ENCODE data around the gene CCDC74B. TPM values are rescaled to one million over a fixed set of nuclear protein-coding genes. Genes with fewer than 3 reads are reported as not detected.
A peak's percentile ranks its signal among the peaks of the same experiment; 100 is the strongest.
"Not testable (repeated sequence)": the region's sequence is repeated elsewhere in the genome, so short reads cannot be mapped to it uniquely, and the experiment has no call there.

Gene CCDC74B
- total RNA-seq, 8 experiments from 2014 or later: 1.2 to 13.4 (median 6.6) TPM

DNA sequence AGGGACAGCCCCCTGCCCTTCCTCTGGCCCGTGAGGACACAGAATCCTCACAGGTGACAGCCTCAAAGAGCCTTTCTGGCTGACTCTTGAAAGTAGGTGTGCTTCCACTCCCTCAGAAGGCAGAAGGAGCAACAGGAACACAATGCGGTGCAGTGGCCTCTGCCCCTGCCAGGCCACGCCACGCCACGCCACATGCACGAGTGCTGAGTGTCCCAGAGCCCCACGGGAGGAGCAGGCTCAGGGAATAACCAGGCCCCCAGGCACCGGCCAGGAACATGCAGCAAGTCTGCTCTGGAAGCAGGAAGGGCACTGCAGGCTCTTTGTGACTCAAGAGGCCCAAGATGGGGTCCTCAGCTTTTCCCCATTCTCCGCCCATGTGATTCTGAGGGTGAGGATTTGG lies 18.1 kb upstream of the CCDC74B start:
- Histone ChIP-seq H3K4me1 (replicated peaks in 1 of 2) (no peaks in the 10 kb centered on the region), H3K4me3 (no peak overlapping the region), H3K27ac (no peak overlapping the region)
- no peak for ATAC-seq (replicated peaks in 6 of 8)
- WGBS, 10 experiments: 91 to 100% methylated on average over 4 to 5 of the region's 9 CpGs; no CpG with 5 or more reads in 8 of the 10 experiments
- in situ Hi-C loops (cut with MboI; ENCODE audit: low pct_unique_long_range_greater_than_20kb in 2 of 9, low sequenced_read_pairs in 9 of 9, unreplicated experiment in 9 of 9): loop anchor here in 2 of 9 experiments (25.0 kb wide), 1 partner anchor 174 kb away; the partner anchor contains the start of gene IMP4 (in 2 of the 2)

DNA sequence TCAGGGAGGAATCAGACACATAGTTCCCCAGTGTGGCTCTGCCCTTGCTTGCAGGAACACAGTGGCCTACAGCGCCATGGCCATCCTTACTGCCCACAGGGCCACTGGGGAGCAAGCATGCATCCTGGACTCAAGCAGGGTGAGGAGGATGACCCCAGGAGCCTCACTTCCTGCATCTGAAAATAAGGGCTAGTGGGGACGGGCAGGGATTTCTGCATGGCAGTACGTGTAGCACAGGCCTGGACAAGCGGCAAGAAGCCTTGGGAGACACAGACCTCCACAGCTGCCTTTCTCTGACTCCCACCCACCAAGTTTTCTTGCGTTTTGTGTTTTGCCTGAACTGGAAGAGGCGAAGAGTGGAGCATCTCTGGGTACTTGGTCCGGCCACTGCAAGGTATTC lies 17.6 kb upstream of the CCDC74B start:
- in situ Hi-C loops (cut with MboI; ENCODE audit: low pct_unique_long_range_greater_than_20kb in 2 of 9, low sequenced_read_pairs in 9 of 9, unreplicated experiment in 9 of 9): loop anchor here in 2 of 9 experiments (25.0 kb wide), 1 partner anchor 175 kb away; the partner anchor contains the start of gene IMP4 (in 2 of the 2)
- not testable (repeated sequence) for H3K4me1 ChIP-seq (replicated peaks in 1 of 2); ATAC-seq (replicated peaks in 6 of 8); H3K4me3 ChIP-seq; H3K27ac ChIP-seq
- 80 to 100% (median 100%) methylated on average over 1 to 2 of the region's 7 CpGs; no CpG with 5 or more reads in 6 of the 10 experiments for WGBS, 10 experiments

- 40 to 90% (median 60%) methylated on average over 1 to 3 of the region's 25 CpGs; no CpG with 5 or more reads in 6 of the 10 experiments for WGBS, 10 experiments
- H3K27ac ChIP-seq; H3K4me1 ChIP-seq (replicated peaks in 1 of 2); H3K4me3 ChIP-seq: not testable (repeated sequence)
- peak in 4 of 8 experiments; percentile 31 to 81 (median 58) for ATAC-seq (replicated peaks in 6 of 8)
- in situ Hi-C loops (cut with MboI; ENCODE audit: low pct_unique_long_range_greater_than_20kb in 2 of 9, low sequenced_read_pairs in 9 of 9, unreplicated experiment in 9 of 9): loop anchor here in 2 of 9 experiments (25.0 kb wide), 1 partner anchor 176 kb away; the partner anchor contains the start of gene IMP4 (in 2 of the 2)
Measured at GRCh38 chr2:130160838-130161705, 16.2 kb upstream of the CCDC74B start.

DNA sequence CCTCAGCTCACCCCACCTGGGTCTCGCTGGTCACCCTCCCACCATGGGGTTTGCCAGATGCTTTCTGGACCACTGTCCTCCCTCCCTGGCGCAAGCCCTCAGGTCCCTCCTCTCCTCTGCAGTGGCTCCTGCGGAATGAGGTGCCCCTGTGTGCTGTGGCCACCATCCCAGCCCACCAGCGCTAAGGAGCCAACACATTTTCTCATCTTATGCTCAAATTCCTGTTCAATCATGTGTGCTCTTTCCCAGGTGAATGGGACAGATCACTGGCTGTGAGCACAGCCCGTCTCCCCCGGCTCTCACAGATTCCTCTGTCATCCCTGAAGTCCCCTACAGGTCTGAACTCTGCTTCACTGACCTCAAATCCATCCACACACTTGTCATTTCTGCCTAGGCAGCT lies 15.2 kb upstream of the CCDC74B start:
- ATAC-seq (replicated peaks in 6 of 8): no peak
- no peak overlapping the region for H3K4me3 ChIP-seq
- 100% methylated on average over 2 of the region's 6 CpGs; no CpG with 5 or more reads in 9 of the 10 experiments for WGBS, 10 experiments
- in situ Hi-C loops (cut with MboI; ENCODE audit: low pct_unique_long_range_greater_than_20kb in 2 of 9, low sequenced_read_pairs in 9 of 9, unreplicated experiment in 9 of 9): loop anchor here in 2 of 9 experiments (25.0 kb wide), 1 partner anchor 177 kb away; the partner anchor contains the start of gene IMP4 (in 2 of the 2)
- H3K27ac ChIP-seq: no peak overlapping the region
- no peaks in the 10 kb centered on the region for H3K4me1 ChIP-seq (replicated peaks in 1 of 2)

DNA sequence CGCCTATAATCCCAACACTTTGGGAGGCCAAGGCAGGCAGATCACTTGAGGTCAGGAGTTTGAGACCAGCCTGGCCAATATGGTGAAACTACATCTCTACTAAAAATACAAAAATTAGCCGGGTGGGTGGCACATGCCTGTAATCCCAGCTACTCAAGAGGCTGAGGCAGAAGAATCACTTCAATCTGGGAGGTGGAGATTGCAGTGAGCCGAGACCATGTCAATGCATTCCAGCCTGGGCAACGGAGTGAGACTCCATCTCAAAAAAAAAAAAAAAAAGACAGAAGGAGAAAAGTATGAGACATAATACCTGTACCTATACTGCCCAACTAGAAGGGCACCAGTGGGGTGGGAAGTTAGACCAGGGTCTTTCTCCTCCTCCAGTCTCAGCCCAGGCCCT lies 14.5 kb upstream of the CCDC74B start:
- H3K4me3 ChIP-seq; ATAC-seq (replicated peaks in 6 of 8); H3K27ac ChIP-seq; H3K4me1 ChIP-seq (replicated peaks in 1 of 2): not testable (repeated sequence)
- in situ Hi-C loops (cut with MboI; ENCODE audit: low pct_unique_long_range_greater_than_20kb in 2 of 9, low sequenced_read_pairs in 9 of 9, unreplicated experiment in 9 of 9): loop anchor here in 2 of 9 experiments (25.0 kb wide), 1 partner anchor 178 kb away; the partner anchor contains the start of gene IMP4 (in 2 of the 2)
- 94 to 100% (median 100%) methylated on average over 1 to 3 of the region's 4 CpGs; no CpG with 5 or more reads in 7 of the 10 experiments for WGBS, 10 experiments

GRCh38 chr2:130158631-130159030 lies 13.7 kb upstream of the CCDC74B start:
- Histone ChIP-seq H3K4me1 (replicated peaks in 1 of 2) (no peaks in the 10 kb centered on the region), H3K4me3 (no peak overlapping the region), H3K27ac (no peak overlapping the region)
- ATAC-seq (replicated peaks in 6 of 8): no peak
- in situ Hi-C loops (cut with MboI; ENCODE audit: low pct_unique_long_range_greater_than_20kb in 2 of 9, low sequenced_read_pairs in 9 of 9, unreplicated experiment in 9 of 9): loop anchor here in 2 of 9 experiments (25.0 kb wide), 1 partner anchor 179 kb away; the partner anchor contains the start of gene IMP4 (in 2 of the 2)
- WGBS, 10 experiments: 80 to 100% (median 96%) methylated on average over 1 to 2 of the region's 9 CpGs; no CpG with 5 or more reads in 6 of the 10 experiments

DNA sequence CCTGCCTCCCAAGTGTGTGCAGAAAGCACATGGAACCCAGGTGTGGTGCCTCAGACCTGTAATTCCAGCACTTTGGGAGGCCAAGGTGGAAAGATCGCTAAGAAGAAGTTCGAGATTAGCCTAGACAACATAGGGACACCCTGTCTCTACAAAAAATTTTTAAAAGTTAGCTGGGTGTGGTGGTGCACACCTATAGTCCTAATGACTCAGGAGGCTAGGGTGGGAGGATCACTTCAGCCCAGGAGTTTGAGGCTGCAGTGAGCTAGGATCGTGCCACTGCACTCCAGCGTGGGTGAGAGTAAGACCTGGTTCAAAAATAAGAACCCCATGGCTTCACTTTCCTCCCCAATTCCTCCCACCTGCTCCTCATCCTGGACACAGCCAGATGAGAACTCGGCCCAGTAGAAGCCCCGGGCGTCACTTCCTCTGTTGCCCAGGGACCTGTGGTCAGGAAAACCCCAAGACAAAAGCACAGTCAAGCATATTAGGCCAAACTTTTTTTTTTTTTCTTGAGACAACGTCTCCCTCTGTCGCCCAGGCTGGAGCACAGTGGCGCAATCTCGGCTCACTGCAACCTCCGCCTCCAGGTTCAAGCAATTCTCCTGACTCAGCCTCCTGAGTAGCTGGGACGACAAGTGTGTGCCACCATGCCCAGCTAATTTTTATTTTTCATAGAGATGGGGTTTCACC lies 13.1 kb upstream of the CCDC74B start:
- 87 to 100% (median 99%) methylated on average over 1 to 7 of the region's 13 CpGs; no CpG with 5 or more reads in 2 of the 10 experiments for WGBS, 10 experiments
- in situ Hi-C loops (cut with MboI; ENCODE audit: low pct_unique_long_range_greater_than_20kb in 2 of 9, low sequenced_read_pairs in 9 of 9, unreplicated experiment in 9 of 9): loop anchor here in 2 of 9 experiments (25.0 kb wide), 1 partner anchor 179 kb away; the partner anchor contains the start of gene IMP4 (in 2 of the 2)
- ATAC-seq (replicated peaks in 6 of 8); H3K27ac ChIP-seq; H3K4me3 ChIP-seq; H3K4me1 ChIP-seq (replicated peaks in 1 of 2): not testable (repeated sequence)

GRCh38 chr2:130157354-130157753 lies 12.4 kb upstream of the CCDC74B start:
- 87 to 100% methylated on average over 2 to 3 of the region's 12 CpGs; no CpG with 5 or more reads in 8 of the 10 experiments for WGBS, 10 experiments
- H3K27ac ChIP-seq; H3K4me3 ChIP-seq; H3K4me1 ChIP-seq (replicated peaks in 1 of 2): not testable (repeated sequence)
- in situ Hi-C loops (cut with MboI; ENCODE audit: low pct_unique_long_range_greater_than_20kb in 2 of 9, low sequenced_read_pairs in 9 of 9, unreplicated experiment in 9 of 9): loop anchor here in 2 of 9 experiments (25.0 kb wide), 1 partner anchor 180 kb away; the partner anchor contains the start of gene IMP4 (in 2 of the 2)
- peak in 3 of 8 experiments; percentile 12 to 46 (median 40) for ATAC-seq (replicated peaks in 6 of 8)

DNA sequence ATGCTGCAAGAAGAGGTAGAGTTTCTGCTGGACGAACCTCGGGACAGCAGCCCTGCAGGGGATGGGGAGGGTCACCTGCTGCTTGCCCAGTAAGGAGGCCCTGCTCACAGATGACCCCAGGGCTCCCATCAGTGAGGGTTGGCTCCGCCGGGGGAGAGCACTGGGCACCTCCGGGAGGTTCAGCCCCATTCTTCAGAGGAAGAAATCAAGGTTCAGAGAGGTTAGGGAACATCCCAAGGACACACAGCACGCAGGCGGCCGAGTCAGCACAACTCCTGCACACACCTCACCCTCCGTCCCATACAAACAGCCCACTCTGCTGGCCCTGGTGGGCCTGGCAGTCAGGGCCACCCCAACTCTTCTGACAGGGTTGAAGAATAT lies 11.7 kb upstream of the CCDC74B start:
- H3K27ac ChIP-seq: no peak overlapping the region
- H3K4me1 ChIP-seq (replicated peaks in 1 of 2): no peaks in the 10 kb centered on the region
- in situ Hi-C loops (cut with MboI; ENCODE audit: low pct_unique_long_range_greater_than_20kb in 2 of 9, low sequenced_read_pairs in 9 of 9, unreplicated experiment in 9 of 9): loop anchor here in 2 of 9 experiments (25.0 kb wide), 1 partner anchor 181 kb away; the partner anchor contains the start of gene IMP4 (in 2 of the 2)
- no peak overlapping the region for H3K4me3 ChIP-seq
- no peak for ATAC-seq (replicated peaks in 6 of 8)
- WGBS, 10 experiments: no CpG with 5 or more reads among the region's 9 CpGs

- 61 to 80% methylated on average over 1 to 5 of the region's 16 CpGs; no CpG with 5 or more reads in 8 of the 10 experiments for WGBS, 10 experiments
- peak in 5 of 8 experiments; percentile 30 to 75 (median 55) for ATAC-seq (replicated peaks in 6 of 8)
- not testable (repeated sequence) for H3K4me3 ChIP-seq; H3K27ac ChIP-seq; H3K4me1 ChIP-seq (replicated peaks in 1 of 2)
- in situ Hi-C loops (cut with MboI; ENCODE audit: low pct_unique_long_range_greater_than_20kb in 2 of 9, low sequenced_read_pairs in 9 of 9, unreplicated experiment in 9 of 9): loop anchor here in 2 of 9 experiments (25.0 kb wide), 1 partner anchor 181 kb away; the partner anchor contains the start of gene IMP4 (in 2 of the 2)
Measured at GRCh38 chr2:130155956-130156623, 11.2 kb upstream of the CCDC74B start.

DNA sequence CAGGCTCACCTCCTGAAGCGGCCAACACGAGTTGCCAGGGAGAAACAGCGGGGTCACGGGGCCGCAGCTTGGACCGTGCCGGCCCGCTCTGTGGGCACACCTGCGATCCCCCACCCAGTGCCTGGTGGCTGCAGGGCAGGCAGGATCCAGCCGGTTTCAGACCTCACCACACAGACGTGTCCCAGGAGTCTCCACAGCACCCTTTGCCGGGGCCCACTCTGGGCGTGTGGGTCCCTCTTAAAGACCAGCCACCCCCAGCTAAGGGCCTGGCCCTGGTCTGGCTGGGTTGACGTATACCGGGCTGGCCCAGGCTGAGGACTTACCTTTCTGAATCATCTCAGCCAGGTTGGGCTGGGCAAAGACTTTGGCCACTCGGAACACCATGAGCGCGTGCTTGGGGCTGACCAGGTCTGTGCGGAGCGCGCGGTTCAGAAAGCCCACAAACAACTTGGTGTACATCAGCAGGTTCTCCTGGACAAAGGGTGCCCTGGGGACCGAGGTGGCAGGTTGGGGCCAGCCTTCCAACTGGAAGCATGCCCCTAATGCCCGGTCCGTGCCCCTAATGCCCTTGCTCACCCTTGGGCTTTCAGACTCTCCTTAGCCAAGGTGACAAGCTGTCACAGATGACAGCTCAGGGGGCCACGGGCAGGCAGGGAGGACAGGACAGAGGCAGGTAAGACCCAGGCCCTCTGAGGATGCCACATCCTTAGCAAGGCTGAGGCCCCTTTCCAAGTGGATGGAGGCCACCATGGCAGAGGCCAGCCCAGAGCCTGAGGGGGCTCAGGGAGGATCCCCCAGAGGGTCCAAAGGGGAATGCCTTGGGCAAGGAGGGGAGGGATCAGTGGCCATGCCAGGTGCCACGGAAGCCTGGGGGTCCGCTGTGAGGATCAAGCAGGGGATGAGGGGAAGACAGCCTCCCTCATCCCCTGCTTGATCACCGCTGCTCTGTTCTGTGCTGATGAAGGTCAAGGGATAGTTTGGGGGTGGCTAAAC lies 10.2 kb upstream of the CCDC74B start:
- WGBS, 10 experiments: 95 to 100% (median 100%) methylated on average over 1 to 4 of the region's 29 CpGs; no CpG with 5 or more reads in 7 of the 10 experiments
- no peak overlapping the region for H3K27ac ChIP-seq
- ATAC-seq (replicated peaks in 6 of 8): no peak
- in situ Hi-C loops (cut with MboI; ENCODE audit: low pct_unique_long_range_greater_than_20kb in 2 of 9, low sequenced_read_pairs in 9 of 9, unreplicated experiment in 9 of 9): loop anchor here in 2 of 9 experiments (25.0 kb wide), 1 partner anchor 182 kb away; the partner anchor contains the start of gene IMP4 (in 2 of the 2)
- no peak overlapping the region for H3K4me3 ChIP-seq
- H3K4me1 ChIP-seq (replicated peaks in 1 of 2): no peaks in the 10 kb centered on the region

Data from motor neuron (in vitro differentiated cells).